CD4-positive, alpha-beta T cell treated with Interleukin-6 at 100 ng/mL for 8 hours (primary cell): Measurements from ENCODE around the gene ALG3.

ENCODE experiments used
- DNase-seq: peaks from one replicate; pipeline ENCODE4 v3.0.0-alpha.2; 2020; ENCODE audit warnings: mixed read lengths, low spot score

ALG3 gene

DNA sequence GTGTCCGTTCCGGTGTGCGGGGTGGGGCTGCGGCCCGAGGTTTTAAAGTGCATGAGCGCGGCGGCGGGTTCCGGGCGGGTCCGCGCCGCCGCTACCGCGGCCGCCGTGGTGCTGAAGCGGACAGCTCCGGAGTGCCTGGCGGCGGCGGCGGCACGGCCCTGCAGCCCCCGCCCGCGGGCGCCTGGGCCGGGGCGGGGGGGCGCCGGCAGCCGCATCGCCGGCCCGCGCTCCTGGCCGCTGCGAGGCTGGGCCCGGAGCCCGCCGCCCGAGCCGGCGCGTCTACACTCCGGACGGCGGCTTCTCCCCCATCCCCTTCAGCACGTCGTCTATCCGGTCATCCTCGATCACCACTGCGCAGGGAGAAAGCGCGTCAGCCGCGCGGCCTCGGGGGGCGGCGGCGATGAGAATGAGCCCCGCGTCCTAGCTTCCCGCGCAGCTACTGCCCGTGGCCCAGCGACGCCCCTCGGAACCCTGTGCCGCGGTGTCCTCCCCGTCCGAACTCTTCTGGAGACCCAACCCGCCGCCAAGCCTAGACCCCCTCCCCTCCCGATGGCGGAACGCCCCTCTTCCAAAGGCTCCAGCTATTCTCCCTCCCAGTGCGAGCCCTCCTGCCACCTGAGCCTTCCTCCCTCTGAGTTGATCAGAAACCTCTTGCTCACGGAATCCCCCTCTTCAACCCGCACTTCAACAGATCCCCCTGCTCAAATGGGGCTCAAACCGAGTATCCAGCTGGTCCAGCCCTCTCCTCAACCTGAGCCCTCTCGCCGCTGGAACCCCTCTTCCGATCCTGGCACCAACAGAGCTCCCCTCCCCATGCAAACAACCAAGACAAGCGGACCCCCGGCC is 11.3 kb upstream of the ALG3 start:
- no peak for DNase-seq

DNA sequence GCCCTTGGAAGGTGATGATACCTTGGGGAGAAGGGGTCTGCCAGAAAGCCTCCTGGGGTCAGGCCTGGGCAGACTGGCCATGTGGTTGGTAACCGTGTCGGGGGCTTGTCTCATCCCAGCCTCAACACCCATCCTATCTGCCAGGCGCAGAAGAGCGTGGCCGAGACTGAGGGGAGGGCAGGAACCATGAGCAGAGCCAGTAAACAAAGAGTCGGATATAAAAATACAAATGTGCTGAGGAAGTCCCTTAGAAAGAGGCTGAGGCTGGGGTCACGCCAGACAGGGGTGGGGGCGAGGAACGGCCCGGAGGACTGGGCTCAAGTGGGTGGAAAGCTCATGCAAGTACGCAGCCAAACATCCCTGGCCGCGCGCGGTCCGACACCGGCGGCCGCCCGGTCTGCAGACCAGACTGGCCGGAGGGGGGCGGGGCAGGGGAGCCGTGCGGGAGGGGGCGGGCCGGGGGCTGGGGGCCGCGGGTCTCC is 10.7 kb upstream of the ALG3 start:
- DNase-seq, result no peak

DNA sequence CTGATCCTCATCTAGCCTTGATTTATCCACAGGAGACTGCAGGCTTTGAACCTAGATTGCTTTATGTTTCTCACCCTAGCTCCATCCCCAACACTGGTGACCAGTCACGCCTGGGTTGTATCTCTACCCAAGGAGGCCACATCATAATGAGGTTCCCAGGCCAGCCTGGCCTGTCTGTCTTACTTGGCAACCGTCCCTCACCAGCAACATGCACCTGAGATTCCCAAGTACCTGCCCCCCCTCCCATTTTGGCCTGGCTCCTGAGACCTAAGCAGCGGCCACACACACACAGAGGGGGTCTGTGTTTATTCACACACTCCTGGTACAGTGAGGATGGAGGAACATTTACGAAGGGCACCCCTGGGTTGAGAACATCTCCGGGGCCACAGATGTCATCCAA is 10.2 kb upstream of the ALG3 start:
- DNase-seq, result no peak

DNA sequence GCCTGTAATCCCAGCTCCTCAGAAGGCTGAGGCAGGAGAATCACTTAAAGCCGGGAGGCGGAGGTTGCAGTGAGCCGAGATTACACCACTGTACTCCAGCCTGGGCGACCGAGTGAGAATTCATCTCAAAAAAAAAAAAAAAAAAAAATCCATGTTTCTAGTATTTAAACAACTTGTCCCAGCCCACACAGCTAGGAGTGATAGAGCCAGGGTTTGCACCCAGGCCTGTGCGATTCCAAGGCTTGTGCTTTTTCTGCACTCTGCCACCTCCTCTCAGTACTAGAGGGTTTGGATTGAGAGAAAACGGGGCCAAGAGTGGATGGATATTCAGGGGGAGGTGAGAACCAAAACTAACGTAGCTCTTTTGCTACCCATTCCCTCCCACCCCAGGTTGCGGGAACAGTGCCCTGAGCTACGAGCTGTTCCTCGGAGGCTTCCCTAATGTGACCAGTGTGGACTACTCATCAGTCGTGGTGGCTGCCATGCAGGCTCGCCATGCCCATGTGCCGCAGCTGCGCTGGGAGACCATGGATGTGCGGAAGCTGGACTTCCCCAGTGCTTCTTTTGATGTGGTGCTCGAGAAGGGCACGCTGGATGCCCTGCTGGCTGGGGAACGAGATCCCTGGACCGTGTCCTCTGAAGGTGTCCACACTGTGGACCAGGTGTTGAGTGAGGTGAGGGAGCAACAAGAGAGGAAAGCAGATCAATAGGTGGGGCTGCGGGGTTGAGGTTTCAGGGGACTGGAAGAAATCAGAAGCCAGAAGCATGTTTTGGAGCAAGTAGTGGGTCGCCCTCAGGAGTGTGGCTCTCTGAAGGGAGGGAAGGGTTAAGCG is 8.5 kb upstream of the ALG3 start:
- DNase-seq, result no peak

DNA sequence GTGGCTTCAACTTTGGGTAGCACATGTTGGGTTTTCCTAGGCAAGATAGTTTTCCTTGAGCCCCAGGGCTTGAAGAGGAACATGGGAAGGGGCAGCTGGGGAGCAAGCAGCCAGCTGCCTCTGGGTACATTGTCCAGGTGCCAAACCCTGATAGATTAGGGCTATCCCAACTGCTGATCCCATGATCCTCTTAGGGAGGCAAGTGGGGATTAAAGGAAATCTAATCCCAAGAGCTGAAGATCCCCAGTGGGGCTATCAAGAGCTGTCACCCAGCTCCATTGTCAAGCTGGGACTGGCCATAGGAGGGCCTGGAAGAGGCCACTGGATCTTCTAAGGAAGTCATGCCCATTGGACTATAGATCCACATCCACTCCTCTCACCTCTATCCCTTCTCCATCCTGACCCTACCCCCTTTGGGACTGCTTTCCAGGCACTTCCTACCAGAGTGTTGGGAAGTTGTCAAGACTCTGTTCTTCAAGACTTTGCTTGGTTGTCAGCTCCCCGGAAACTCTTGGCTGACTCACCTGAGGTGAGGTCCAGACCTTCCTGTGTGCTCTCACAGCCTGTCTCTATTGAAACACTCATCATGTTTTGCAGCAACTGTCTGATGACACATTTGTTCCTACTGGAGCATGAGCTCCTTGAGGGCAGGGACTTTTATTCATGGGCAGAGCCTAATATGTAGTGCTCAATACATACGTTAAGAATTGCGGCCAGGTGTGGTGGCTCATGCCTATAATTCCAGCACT is 6.7 kb upstream of the ALG3 start:
- no peak for DNase-seq

GRCh38 chr3:184250167-184250828 is 1.5 kb upstream of the ALG3 start:
- peak; percentile 88 for DNase-seq

GRCh38 chr3:184249412-184250166 is 827 bp upstream of the ALG3 start, which contains the start of gene EEF1AKMT4:
Gene EEF1AKMT4 (plus strand): TSS chr3:184249672. CDS start chr3:184249695, 23 bp downstream.
- peak; percentile 97 for DNase-seq

DNA sequence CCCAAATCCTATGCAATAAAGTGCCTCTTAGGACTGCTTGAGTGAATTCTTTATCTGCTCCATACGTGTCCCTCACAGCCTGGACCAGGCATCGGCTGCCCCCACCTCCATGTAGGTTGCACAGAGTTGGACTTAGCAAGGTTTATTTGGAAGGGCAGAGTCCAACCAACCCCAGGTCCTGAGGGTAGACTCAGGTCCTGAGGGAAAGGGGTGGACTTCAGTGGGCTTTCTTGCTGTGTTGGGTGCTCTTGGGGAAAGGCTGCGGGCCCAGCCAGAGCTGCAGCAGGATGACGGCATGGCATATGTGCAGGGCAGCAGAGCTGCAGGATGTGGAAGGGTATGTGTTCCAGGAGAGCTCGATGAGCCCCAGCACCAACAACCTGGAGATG is 6.5 kb downstream of the ALG3 start:
- DNase-seq, result no peak

GRCh38 chr3:184241447-184242296 is 7.1 kb downstream of the ALG3 start:
- DNase-seq, result no peak

GRCh38 chr3:184241141-184241446 is 7.7 kb downstream of the ALG3 start:
- DNase-seq, result no peak

GRCh38 chr3:184240384-184241140 is 8.2 kb downstream of the ALG3 start:
- DNase-seq, result no peak

- DNase-seq, result no peak
Observed at GRCh38 chr3:184239708-184240107, 9.1 kb downstream of the ALG3 start.

GRCh38 chr3:184239221-184239620 is 9.5 kb downstream of the ALG3 start:
- no peak for DNase-seq

DNA sequence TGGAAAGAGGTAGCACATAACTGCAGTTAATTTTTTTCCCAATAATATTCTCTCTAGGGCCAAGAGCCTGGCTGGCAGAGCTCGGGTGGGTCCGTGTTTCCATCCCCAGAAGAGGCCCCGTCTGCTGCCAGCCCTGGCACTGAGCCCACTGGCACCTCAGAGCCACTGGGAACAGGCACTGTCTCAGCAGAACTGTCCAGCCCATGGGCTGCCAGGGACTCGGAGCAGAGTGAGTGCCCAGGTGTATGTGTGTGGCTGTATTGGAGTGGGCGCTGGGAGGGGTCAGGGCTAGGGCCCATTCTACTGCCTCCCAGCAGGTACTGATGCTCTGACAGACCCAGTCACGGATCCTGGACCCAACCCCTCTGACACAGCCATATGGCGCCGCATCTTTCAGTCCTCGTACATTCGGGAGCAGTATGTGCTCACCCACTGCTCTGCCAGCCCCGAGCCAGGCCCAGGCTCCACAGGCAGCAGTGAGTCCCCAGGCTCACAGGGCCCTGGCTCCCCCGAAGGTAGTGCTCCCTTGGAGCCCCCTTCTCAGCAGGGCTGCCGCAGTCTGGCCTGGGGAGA is 10.4 kb downstream of the ALG3 start:
- DNase-seq, result no peak

- DNase-seq, result no peak
Observed at GRCh38 chr3:184237807-184238206, 11.0 kb downstream of the ALG3 start.

DNA sequence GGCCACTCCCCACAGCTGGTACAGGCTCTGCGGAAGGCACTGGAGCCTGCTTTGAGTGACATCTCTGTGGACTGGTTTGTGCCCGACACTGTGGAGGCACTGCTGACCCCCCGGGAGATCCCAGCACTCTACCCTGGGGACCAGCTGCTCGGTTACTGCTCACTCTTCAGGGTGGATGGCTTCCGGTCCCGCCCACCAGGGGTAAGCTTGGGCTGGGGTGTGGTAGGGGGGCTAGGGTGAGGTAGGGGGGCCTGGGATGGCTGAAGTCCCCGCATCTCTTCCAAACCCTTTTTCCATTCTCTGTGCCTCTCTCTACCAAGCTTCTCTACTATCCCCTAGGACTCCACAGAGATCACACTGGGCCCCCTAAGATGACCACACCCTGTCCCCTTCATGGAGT is 11.6 kb downstream of the ALG3 start:
- no peak for DNase-seq

DNA sequence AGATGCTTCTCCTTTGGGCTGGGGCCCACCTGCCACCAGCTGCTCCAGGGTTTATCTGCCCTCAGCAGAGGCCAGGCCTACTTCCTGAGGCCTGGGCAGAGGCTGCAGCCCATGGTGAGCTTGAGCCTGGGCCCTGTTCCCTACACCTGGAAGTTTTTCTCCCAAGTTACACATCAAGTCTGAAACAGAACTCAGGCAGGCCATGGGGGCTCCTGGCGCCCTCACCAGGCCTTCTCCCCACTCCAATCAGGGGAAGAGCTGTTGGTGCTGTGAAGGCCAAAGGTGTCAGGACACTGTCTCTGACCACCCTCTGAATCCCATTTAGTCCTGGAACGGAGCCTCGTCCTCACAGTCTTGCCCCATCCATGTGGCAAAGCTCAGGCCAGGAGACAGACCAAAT is 12.1 kb downstream of the ALG3 start:
- no peak for DNase-seq

GRCh38 chr3:184236033-184236410 is 12.7 kb downstream of the ALG3 start:
- no peak for DNase-seq

DNA sequence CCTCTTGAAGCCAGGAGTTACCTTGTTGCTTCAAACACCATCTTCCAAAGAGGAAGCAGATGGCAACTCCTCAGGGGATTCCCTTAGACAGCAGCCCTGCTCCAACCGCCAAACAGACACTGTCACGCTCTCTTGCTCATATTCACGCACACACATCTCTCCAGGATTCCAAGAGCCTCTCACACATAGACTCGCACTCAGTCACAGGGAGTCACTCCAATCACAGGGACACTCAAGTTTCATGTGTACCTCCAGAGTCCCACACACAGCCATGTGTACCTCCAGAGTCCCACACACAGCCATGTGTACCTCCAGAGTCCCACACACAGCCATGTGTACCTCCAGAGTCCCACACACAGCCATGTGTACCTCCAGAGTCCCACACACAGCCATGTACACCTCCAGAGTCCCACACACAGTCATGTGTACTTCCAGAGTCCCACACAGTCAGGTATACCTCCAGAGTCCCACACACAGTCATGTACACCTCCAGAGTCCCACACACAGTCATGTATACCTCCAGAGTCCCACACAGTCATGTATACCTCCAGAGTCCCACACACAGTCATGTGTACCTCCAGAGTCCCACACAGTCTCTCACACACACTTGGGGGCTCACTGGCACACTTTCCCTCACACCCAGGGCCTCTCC is 13.3 kb downstream of the ALG3 start:
- DNase-seq, result no peak
